ENCODE measurements around the gene FOXD1.
"Not testable (repeated sequence)": the region's sequence is repeated elsewhere in the genome, so short reads cannot be mapped to it uniquely, and the experiment has no call there.

FOXD1 gene

GRCh38 chr5:73412597-73412988 lies 36.0 kb downstream of the FOXD1 start:
- DNase-seq: no peak

GRCh38 chr5:73411936-73412596 lies 36.5 kb downstream of the FOXD1 start:
- DNase-seq: no peak

- not testable (repeated sequence) for DNase-seq
Measured at GRCh38 chr5:73409927-73410326, 38.6 kb downstream of the FOXD1 start.

GRCh38 chr5:73405691-73406090 lies 42.9 kb downstream of the FOXD1 start:
- DNase-seq: no peak

- no peak for DNase-seq
Measured at GRCh38 chr5:73399775-73400174, 48.8 kb downstream of the FOXD1 start.

All from activated T-cell treated with anti-CD3 and anti-CD28 coated beads, Interleukin-2, amount 50 U/mL, for 1 hour (primary cell).